Measurements from ENCODE around the gene ATP10D.

DNA sequence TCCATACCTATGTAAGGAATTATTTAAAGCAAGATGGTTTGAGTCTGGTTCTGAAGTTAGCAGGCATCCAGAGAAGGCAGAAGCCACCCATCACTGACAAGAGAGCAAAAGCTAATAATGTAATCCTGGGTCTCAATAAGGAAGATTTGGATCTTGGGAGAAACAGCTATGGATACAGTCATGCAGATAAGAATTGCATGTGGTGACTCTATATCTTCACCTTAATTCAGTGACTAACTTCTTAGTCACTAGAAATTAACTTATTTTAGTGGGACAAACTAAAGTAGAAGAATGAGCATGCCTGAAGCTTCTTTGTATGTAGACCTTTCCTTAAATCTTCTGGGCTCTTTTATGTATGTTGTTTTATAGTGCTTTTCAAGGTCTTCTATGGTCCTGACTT lies 66.6 kb downstream of the ATP10D start:
- TF ChIP-seq POLR2A (IDR thresholded peaks at IDR 0.05; ENCODE audit: low read length) (no peak), GATA1 (IDR thresholded peaks at IDR 0.05; ENCODE audit: low read depth, low read length) (no peak)

Data from erythroblast (primary cell).